HG03066 (cell line): ENCODE data around the gene AP2S1.
"Not testable (repeated sequence)": the region's sequence is repeated elsewhere in the genome, so short reads cannot be mapped to it uniquely, and the experiment has no call there.

ENCODE experiments used
- ATAC-seq: cut with Tn5 transposase; IDR thresholded peaks from one replicate; pipeline ENCODE4 v1.9.1; 2021; ENCODE audit warnings: low read depth; ENCODE audit not compliant: unreplicated experiment

AP2S1 gene

DNA sequence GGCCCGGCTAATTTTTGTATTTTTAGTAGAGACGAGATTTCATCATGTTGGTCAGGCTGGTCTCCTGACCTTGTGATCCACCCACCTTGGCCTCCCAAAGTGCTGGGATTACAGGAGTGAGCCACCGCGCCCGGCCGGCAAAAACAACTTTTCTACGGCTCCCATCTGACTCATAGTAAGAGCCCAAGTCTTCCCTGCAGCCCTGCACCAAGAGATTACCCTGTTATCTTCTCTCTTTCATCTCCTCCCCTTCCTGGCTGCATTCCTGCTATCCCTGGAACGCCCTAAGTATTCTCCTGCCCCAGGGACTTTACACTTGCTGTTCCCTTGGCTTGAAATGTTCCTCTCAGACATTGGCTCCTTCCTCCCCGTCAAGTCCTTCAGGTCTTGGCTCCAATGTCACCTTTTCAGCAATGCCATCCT is 6.6 kb downstream of the AP2S1 start:
- no peak for ATAC-seq

GRCh38 chr19:46842791-46843190 is 7.9 kb downstream of the AP2S1 start:
- no peak for ATAC-seq

GRCh38 chr19:46841458-46842083 is 9.1 kb downstream of the AP2S1 start:
- no peak for ATAC-seq

DNA sequence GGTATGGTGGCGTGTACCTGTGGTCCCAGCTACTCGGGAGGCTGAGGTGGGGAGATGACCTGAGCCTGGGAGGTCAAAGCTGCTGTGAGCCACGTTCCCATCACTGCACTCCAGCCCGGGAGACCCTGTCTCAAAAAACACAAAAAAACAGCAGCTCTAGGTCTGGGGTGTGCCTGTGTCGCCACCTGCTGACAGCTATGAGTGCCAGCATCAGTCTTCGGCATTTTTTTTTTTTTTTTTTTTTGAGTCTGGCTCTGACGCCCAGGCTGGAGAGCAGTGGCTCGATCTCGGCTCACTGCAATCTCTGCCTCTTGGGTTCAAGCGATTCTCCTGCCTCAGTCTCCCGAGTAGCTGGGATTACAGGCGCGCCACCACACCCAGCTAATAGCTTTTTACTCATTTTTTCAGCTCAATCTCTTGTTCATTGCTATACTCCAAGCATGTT is 10.1 kb downstream of the AP2S1 start:
- no peak for ATAC-seq

DNA sequence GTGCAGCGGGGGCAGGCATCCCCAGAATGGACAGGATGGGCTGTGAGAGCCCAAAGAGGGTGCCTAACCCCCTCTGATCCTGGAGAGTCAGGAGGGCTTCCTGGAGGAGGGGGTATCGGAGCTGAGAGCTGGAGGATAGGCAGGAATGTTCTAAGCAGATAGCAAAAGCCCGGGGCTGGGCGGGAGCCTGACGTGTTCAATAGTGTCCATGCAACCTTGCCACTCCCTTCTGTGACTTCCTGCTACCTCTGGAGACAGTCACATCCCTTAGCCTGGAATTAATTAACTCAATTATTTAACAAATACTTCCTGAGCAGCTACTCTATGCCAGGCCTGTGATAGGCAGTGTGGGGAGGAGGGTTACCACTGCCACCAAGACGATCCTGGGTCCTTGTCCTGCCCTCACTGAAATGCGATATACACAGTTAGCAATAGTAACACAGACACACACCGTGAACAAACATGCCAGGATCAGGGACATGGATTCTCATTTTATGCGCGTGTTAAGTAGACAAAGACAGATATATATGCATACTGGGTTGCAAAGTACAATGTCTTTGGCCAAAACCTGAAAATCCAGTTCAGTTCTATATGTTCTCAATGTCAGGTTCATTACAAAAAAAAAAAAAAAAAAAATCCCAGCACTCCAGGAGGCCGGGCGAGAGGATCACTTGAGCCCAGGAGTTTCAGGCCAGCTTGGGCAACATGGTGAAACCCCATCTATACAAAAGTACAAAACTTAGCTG is 10.7 kb downstream of the AP2S1 start:
- ATAC-seq, result no peak

GRCh38 chr19:46838160-46838559 is 12.5 kb downstream of the AP2S1 start:
- ATAC-seq, result no peak

GRCh38 chr19:46834984-46835383 is 15.7 kb downstream of the AP2S1 start:
- ATAC-seq, result no peak

DNA sequence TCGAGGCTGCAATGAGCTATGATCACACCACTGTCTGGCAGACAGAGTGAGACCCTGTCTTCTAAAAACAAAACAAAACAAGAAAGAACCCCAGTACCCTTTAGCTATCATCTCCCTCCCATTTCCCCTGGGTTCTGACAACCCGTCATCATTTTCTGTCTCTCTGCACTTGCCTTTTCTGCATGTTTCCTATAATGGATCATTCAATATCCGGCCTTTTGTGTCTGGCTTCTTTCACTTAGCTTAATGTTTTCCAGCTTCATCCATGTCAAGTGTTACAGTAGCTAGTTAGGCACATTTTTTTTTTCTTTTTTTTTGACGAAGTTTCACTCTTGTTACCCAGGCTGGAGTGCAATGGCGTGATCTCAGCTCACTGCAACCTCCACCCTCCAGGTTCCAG is 16.5 kb downstream of the AP2S1 start:
- ATAC-seq, result no peak

DNA sequence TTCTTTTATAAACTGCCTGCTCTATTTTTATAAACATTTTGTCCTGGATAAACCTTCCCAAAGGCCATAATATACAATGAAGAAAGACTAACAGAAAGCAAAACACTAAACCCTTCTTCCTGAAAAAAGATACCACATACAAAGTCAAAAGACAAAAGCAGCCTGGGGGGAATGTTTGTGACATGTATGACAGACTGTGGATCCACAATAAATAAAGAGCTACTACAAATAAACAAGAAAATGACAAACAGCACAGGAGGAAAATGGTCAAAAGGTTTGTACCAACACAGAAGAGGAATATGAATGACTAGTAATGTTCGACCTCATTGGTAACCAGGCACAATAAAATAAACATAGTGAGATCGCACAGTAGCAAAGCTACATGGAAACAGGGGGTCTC is 19.8 kb downstream of the AP2S1 start:
- no peak for ATAC-seq

- ATAC-seq, result no peak
Observed at GRCh38 chr19:46828484-46828883, 22.2 kb downstream of the AP2S1 start.

GRCh38 chr19:46825731-46826055 is 25.0 kb downstream of the AP2S1 start:
- ATAC-seq, result no peak

- ATAC-seq, result no peak
Observed at GRCh38 chr19:46824890-46825730, 25.5 kb downstream of the AP2S1 start.

- ATAC-seq, result no peak
Observed at GRCh38 chr19:46823049-46823448, 27.6 kb downstream of the AP2S1 start.

GRCh38 chr19:46822410-46822787 is 28.2 kb downstream of the AP2S1 start:
- not testable (repeated sequence) for ATAC-seq

DNA sequence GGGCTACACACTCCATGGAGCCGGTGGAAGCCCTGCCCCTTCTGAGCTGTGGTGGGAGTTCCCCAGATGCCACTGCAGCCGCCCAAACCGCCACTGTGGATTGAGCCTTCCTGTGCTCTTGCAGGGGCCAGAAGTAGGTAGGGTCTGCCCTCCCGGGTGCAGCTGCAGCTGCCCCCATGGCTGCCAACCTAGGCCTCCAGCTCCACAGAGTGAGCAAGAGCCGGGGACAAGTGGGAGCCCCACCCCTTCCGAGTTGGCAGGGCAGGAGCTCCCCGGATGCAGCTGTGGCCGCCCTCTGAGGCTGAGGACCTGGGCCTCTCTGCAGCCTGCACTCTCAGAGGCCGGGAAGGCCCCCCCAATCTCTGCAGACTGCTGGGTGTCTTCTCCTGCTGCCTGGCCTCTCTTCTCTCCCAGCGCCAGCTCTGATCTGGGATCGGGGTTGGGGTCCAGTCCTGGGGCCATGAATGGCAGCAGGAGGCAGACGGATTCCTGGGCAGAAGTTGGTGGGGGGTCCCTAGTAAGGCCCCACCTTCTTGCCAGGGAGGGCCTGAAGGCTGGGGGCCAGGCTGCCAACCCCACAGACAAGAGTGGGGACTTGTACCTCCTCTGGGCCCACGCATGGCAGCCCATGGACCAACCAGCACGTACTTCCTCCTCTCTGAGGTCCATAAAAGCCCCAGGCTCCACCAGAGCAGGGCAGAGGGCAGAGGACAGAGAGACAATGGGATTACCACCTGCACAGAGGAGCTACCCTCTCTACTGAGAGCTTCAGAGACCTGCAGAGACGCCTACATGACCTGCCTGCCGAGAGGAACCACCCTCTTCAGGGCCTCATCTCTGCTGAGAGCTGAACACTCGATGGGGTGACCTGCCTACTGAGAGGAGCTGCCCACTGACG is 28.9 kb downstream of the AP2S1 start:
- ATAC-seq, result no peak

DNA sequence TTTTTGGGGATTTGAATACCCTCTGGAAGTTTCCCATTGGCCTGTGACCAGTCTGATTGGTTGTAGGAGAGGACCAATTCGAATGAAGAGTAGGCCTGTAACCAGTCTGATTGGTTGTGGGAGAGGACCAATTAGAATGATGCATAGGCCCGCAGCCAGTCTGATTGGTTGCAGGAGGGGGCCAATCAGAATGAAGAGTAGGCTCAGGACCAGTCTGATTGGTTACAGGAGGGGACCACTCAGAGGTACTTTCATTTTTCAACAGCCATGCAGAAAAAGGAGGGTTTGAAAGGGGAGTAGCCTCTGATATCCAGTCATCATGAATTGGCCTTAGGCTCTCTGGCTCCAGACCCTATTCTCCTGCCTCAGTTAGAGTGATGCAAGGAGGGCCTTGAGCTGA is 31.8 kb downstream of the AP2S1 start:
- no peak for ATAC-seq

GRCh38 chr19:46815833-46816627 is 34.6 kb downstream of the AP2S1 start:
- no peak for ATAC-seq

DNA sequence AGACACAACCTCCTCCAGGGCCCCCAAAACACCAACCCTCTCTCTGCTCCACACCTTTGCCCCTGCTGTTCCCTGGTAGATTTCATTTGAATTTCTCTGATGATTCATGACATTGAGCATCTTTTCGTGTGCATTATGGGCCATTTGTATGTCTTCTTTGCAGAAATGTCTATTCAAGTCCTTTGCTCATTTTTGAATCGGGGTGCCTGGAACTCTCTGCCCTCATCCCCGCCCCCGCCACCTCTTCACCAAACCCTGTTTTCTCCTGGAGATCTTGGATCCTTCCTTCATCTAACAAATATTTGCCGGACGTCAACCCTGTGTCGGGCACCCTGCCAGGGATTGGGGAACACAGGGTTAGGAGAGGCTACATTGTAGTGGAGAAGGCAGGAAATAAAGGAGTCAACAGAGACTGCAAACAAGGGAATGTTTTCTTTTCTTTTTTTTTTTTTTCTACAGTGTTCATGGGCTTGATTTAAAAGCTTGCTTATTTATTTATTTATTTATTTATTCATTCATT is 36.7 kb downstream of the AP2S1 start:
- no peak for ATAC-seq

DNA sequence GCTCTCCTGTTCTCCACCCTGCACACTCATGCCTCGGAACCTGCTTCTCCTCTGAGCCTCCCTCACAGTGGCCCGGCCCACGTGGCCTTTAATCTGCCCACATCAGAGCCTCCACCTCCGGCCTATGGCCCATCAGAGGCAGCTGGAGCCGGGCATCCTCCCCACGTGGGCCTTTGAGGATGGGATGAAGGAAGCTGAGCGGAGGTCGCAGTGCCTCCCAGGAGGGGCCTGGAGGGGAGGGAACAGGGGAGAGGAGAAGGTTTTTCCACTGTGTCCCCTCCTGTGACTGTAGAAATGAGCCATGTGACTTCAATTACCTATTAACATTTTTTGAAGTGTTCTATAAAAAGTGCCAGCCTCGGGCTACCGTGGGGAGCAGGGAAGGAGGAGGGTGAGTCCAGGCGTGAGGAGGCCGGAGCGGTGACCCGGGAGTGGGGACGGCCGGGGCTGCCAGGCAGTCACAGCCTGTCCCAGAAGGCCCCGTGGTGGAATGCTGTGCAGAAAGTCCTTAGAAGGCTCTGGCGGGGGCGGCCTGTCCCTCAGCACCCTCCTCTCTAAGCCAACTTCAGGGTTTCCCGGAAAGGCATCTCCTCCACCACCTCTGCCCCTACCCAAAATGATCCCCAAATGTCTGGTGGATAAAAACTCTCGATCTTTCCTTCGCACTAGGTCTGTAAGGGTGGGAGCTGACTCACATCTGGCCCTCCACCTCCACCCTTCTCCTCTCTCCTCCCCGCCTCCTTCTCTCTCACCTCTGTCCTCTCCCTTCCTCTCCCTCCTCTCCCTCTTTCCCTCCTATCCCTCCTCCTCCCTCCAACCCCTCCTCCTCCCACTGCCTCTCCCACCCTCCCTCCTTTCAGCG is 37.4 kb downstream of the AP2S1 start:
- no peak for ATAC-seq
